GM21825 (cell line): ENCODE results near the gene LAMA1.
"Not testable (repeated sequence)": the region's sequence is repeated elsewhere in the genome, so short reads cannot be mapped to it uniquely, and the experiment has no call there.

Experiments
- ATAC-seq: cut with Tn5 transposase; IDR thresholded peaks from one replicate; pipeline ENCODE4 v1.9.1; 2021; ENCODE audit warnings: mild to moderate bottlenecking, moderate library complexity; ENCODE audit not compliant: unreplicated experiment

LAMA1 gene, protein sequence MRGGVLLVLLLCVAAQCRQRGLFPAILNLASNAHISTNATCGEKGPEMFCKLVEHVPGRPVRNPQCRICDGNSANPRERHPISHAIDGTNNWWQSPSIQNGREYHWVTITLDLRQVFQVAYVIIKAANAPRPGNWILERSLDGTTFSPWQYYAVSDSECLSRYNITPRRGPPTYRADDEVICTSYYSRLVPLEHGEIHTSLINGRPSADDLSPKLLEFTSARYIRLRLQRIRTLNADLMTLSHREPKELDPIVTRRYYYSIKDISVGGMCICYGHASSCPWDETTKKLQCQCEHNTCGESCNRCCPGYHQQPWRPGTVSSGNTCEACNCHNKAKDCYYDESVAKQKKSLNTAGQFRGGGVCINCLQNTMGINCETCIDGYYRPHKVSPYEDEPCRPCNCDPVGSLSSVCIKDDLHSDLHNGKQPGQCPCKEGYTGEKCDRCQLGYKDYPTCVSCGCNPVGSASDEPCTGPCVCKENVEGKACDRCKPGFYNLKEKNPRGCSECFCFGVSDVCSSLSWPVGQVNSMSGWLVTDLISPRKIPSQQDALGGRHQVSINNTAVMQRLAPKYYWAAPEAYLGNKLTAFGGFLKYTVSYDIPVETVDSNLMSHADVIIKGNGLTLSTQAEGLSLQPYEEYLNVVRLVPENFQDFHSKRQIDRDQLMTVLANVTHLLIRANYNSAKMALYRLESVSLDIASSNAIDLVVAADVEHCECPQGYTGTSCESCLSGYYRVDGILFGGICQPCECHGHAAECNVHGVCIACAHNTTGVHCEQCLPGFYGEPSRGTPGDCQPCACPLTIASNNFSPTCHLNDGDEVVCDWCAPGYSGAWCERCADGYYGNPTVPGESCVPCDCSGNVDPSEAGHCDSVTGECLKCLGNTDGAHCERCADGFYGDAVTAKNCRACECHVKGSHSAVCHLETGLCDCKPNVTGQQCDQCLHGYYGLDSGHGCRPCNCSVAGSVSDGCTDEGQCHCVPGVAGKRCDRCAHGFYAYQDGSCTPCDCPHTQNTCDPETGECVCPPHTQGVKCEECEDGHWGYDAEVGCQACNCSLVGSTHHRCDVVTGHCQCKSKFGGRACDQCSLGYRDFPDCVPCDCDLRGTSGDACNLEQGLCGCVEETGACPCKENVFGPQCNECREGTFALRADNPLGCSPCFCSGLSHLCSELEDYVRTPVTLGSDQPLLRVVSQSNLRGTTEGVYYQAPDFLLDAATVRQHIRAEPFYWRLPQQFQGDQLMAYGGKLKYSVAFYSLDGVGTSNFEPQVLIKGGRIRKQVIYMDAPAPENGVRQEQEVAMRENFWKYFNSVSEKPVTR (N-terminal part only)

DNA sequence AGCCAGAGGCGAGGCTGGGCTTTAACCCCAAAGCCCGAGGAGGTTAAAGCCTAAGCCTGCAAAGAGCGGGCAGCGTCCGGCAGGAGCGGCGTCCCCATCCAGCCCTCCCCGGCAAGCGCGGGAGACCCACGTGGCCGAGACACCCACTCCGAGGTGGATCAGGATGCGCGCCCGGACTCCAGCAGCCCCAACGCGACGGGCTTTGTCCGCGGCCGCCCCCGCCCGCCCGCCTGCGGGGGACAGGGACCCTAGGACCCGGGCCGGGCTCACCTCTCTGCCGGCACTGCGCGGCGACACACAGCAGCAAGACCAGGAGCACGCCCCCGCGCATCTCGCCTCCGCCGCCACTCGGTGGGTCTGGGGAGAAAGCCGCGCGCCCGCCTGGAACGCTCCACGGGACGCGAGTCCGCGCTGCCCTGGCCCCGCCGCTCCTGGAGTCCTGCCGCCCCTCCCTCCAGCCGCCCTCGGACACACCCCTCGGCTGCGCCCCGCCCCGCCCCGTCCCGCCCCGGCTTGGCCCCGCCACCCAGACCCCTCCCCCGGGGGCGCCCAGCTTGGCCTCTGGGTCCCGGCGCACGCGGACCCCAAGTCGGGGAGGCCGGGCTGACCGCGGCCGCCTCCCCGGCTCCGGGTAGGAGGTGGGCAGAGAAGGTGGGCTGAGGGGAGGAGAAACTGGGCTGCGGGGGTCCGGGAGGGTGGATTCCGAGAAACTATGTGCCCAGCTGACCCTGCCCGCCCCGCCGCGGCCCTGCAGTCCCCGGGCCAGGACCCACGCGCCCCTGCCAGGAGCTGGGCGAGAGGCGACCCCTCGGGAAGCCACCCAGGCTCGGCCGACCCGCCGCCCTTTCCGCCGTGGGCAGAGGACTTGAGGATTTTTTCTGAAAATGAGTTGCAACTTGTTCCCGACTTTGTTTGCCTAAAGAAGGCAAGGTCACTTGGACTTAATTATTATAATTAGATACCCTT is at the start of gene LAMA1:
TSS of gene LAMA1 (minus strand) at position 408 of the 966 bp plus-strand sequence. CDS start at position 331, 77 bp downstream.
- ATAC-seq = no peak

DNA sequence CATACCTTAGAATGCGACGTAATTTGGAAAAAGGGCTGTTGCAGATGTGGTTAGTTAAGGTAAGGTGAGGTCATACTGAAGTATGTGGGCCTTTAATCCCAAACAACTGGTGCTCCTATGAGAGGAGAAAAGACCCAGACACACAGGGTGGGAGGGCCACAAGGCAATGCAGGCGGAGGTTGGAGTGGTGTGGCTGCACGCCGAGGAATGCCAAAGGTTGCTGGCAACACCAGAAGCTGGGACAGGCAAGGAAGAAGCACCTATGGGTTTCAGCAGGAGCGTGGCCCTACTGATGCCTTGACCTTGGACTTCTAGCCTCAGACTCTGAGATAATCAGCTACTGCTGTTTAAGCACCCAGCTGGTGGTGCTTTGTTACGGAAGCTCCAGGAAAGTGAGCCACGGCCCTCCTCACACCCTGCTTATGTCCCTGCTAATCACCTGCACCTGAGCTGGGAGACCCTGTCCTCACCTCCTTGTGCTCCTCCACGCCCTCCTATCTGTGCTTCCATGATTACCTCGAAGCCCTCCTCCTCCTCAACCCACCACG is 48.3 kb upstream of the LAMA1 start:
- no peak for ATAC-seq

DNA sequence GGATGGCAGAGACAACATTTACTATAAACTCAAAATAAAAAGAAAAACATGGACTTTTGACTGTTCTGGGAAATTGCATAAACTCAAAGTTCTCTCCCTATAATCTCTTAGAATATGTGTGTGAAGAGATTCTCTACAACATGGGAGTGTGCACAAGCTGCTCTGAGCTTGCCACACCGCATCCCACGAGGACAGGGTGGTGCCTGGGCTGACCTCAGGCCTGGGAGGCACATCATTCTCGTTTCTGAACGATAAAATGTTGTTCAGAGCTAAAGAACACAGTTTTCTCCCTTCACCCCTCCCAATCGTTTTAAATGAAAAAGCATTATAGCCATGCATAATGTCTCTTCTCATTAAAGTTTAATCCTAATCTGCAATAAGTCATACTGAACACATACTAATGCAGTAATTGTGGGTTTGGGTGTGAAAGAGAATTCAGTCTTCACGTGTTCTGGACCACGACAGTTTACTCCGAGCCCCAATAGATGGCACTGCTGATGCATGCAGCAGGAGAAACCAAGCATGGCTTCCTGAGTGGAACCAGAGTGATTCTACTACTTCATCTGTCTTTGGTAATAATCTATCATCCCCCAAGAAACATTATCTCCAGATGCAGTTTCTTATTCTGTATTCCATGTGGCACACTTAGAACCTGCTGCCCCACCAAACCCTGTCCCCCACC is 46.9 kb upstream of the LAMA1 start:
- no peak for ATAC-seq

DNA sequence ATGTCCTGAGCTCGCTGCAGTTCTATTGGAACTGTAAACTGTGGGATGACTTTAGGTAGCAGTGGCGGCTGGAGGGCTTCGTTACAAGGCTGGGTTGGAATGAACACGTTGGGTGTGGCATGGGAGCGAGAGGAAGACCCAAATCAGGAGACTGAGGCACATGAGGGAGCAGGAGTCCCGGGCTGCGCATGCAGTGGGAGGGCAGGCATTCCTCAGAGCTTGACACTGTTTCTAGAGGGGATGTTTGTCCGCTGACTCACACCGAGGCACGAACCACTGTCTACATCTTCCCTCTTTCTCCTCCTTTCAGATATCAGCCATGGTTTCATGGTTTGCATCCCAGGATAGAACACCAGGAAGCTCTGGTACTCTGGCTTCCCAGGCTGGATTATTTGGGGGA is 40.6 kb upstream of the LAMA1 start:
- no peak for ATAC-seq

DNA sequence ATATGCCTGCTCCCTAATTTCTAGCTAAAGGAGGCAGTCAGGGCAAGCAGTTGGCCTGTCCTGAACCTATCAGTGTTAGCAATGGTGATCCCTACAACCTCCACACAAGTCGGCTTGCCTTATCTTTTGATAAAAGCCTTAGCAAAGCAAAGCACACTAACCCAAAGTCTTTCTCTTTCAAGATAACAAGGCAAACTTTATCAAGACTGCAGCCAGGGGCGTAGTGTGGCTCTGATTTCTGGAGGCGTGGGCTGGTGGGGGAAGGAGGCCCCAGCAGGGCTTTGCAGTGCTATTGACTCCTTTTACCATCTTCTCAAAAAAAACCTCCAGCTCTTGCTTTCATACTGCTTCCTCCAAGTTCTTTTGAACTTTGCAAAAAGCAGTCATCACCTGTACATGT is 40.2 kb upstream of the LAMA1 start:
- no peak for ATAC-seq

DNA sequence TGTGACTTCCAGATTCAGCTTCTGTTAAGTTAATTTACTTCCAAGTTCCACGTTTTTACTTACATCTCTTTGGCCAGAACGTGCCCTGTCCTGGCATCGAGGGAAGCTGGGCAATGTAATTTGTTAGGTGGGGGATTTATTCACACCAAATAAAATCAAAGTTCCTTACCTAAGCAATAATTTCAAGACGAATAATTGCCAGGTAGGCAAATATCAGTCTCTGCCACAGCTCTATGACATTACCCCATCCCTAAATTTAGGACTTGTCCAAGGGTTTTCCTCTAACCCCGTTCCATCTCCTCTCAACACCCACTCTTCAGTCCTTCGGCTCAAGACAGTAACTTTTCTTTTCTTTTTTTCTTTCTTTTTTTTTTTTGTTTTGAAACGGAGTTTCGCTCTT is 38.3 kb upstream of the LAMA1 start:
- no peak for ATAC-seq

DNA sequence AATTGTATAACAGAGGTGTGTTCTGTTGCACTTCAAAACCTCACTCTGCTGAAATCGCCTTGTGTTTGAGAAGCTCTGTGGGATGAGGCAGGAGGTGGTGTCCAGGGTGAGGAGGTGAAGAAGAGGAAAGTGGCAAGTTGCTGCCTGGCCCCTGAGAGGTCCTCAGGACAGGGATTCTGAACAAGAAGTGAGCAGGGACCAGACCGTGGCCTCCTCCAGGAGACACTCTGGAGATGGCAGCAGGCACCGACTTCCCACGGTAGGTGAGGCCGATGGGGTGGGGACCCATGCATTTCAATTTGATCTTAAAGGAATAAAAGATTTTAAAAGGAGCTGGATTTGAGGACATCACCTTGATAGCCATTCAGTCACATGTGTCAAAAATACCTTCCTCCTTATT is 37.5 kb upstream of the LAMA1 start:
- ATAC-seq = no peak

DNA sequence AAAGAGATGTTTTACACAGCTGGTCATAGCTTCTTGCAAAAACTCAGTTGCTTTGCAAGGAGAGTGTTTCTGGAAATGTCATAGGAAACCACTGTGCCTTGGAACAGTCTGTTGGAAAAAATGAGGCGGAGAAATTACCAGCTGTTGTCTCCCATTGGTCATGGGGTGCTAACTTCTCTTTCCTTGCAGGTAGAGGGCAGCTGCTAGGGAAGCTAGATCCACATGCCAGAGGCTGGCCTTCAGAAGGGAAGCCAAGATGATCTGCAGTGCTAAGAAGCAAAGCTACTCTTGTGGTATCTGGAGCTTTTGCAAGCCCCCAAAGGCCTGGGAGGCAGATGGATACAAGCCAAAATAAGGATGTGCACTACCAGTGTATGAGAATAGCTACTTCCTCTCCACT is 34.8 kb upstream of the LAMA1 start:
- no peak for ATAC-seq

DNA sequence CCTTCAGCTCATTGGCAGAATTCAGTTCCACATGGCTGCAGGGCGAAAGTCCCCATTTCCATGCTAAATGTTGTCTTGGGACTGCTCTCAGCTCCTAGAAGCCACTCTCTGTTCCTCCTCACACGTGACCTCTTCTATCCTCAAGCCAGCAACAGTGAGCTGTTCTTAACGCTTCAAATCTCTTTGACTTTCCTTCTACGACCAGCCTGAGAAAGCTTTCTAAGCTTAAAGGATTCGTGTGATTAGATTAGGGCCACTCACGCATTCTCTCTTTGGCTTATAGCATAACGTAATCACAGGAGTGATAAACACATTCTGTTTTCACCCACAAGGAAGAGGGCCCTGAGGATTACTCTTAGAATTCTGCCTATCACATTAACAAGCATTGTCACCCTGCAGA is 29.8 kb upstream of the LAMA1 start:
- ATAC-seq = no peak

DNA sequence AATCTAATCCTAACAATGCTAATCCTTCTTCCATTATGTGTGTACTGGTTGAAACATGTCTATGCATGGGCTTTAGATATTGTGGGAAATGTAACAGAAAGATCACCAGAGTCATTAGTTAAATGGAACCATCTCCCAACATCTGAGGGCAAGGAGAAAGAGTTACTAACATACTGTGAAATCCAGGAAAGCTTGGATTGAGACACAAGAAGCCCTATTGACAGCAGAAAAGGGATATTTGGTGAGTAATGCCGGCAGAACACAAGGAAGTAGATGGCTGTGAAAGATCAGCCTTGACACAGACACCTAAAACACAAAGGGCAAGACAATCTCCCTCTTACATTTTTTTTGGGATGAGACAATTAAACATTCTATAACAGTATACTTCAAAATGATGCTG is 28.5 kb upstream of the LAMA1 start:
- no peak for ATAC-seq

DNA sequence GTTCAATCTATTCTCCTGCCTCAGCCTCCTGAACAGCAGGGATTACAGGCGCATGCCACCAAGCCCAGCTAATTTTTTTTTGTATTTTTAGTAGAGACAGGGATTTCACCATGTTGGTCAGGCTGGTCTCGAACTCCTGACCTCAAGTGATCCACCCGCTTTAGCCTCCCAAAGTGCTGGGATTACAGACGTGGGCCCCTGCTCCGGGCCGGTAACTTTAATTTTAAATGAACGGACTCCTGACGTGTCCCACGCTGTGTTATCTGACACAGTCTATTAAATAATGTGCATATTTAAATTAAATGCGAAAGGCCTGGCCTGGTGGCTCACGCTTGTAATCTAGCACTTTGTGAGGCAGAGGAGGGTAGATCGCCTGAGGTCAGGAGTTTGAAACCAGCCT is 27.3 kb upstream of the LAMA1 start:
- ATAC-seq = not testable (repeated sequence)

DNA sequence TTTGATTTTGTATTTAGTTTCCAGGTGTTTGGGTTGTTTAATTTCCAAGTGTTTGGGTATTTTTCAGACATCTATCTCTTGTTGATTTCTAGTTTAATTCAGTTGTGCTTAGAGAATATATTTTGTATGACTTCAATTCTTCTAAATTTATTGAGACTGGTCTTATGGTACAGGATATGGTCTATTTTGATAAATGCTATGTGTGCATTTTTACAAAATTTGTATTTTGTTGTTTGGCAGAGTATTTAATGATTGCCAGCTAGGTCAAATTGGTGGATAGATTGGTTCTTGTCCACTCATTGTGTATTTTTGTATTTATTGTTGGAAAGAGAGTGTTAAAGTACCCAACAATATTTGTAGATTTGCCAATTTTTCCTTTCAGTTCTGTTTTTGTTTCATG is 23.7 kb upstream of the LAMA1 start:
- ATAC-seq = no peak

DNA sequence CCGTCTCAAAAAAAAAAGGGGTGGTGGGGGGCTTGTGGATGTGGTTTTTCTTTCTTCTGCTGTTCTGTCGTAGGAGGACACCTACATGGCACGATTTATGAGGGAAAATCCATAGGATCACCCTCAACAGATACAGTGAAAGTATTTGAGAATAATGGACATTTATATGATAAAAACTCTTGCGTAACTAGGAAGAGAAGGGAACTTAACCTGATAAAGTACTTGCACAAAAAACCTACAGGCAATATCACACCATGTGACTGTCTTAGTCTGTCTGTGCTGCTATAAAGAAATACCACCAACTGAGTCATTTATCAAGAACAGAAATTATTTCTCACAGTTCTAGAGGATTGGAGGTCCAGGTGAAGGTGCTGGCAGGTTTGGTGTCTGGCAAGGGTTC is 21.8 kb upstream of the LAMA1 start:
- ATAC-seq = no peak

DNA sequence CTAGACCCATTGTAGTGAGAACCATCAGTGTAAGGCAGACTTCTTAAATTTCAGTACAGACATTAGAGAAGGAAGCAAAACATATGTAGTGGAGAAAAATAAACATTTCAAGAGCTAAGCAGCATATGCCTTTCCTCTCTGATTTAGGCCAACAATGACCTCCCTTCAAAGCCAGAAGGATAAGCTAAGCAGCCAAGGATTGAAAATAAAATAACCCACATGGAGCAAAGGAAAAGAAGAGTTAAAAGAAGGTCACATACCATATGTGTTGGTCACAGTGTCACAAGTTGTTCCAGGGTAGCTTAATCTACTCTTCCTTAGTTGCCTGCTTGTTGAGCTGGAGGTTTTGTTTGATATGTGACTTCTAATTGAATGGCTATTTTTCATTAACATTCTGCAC is 15.6 kb upstream of the LAMA1 start:
- ATAC-seq = no peak

DNA sequence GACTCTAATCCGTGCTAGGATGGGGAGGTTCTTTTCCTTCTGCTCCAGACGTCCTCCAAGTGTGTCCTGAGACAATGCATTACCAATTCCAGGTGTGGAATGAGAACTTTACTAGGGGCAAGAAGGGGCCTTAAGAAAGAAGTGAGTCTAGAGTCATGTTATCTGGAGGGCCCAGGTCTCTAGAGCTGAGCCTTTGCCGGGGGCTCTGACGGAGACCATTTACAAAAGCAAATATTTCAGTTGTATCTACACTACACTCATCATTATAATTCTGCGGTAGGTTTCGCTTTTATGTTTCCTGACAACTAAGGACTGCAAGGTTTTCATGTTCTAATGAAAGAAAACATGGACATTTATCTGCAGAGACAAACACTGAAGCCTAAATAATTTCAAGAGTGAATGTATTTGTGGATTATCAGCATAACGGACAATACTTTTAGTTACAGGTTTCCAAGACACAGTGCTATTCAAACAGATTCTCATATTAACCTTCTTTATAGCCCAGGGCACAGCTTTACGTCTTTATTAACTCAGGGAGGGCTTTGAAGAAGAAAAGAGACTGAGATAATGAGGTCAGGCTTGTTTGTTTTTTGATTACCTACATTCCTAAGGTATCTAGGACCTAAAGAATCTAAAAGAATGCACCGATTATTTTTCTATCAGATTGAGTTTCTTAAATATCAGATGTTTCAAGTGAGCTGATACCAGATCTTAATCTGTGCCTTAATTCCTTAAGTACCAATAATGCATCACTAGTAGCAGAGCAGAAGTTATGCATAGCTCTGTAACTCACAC is 15.0 kb upstream of the LAMA1 start:
- ATAC-seq = no peak

DNA sequence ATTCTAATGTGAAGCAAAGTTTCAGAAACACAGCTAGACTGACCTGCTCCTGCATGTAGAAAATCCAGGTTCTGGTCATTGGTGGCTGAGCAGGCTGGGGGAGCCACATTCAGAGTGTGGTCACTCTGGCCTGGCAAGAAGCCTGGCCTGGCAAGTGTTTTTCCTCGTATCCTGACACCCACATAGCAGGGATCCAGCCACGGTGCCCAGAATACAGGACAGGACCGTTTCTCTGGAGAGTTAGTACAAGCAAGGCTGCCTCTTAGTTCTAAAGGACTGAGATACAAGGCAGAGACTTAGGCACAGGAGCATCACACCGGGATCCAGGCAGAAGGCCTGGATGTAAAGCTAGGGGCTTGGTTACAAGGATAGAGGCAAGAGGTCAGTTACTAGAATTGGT is 4.8 kb upstream of the LAMA1 start:
- ATAC-seq = no peak

DNA sequence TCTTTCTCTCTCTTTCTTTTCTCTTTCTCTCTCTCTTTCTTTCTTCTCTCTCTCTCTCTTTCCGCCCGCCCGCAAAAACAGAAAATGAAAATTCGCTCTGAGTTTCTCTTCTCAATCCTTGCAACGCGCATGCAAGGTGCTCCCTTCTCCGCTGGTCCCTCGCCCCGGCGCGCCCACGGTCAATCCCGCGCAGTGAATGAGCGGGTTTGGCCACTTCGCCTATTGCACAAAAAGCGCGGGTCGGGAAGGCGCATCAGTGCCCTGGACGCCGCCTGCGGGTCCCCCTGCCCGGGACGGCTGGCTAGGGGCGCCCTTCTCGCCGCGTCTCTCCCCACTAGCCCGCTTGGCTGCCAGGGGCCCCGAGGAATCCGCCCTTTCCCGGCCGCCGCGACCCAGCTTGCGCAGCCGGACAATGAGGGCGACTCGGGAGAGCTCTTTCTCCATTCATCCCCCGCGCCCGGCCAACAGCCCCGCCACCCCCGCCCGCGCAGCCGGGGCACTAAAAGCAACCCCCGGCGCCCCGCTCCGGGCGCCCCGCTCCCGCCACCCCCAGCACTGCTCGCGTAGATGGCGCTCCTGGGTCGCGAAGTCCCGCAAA is 706 bp downstream of the LAMA1 start:
- ATAC-seq = no peak
